Measurements from ENCODE around the gene LRRC51. TPM values are rescaled to one million over a fixed set of nuclear protein-coding genes. Genes with fewer than 3 reads are reported as not detected.

LRRC51 gene
- total RNA-seq, 1 donor from 2014 or later, result 14.8 TPM

DNA sequence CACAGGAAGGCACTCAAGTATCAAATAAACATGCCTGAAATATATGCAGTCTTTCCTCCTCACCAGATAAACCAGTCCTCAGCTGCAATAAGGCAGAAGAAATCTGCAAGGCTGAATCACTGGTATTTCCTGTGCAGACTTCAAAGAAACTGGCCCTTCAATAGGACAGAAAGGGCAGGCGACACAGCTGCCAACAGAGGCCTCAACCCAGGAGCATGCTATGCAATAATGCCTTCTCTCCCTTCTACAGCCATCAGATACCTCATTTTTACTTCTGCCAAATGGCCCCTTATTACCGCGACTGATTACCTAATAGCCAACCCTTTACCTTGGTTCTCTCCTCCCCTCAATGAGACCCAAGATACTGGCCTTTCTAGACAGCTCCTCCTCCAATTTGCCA, 8.3 kb upstream of the LRRC51 start:
- peaks cover 60% of the 10 kb centered on the region for H3K4me1 ChIP-seq
- ATAC-seq (peak; percentile 10 to 23), DNase-seq (no peak)
- H3K27me3 ChIP-seq (ENCODE audit: low read depth), result no peaks in the 10 kb centered on the region
- peaks cover 13% of the 10 kb centered on the region for H3K36me3 ChIP-seq
- intact Hi-C loops (cut with DNase I), result no loop called here
- H3K4me3 ChIP-seq, result no peak overlapping the region
- H3K9me3 ChIP-seq, result no peaks in the 10 kb centered on the region
- TF ChIP-seq, protein P1, sequence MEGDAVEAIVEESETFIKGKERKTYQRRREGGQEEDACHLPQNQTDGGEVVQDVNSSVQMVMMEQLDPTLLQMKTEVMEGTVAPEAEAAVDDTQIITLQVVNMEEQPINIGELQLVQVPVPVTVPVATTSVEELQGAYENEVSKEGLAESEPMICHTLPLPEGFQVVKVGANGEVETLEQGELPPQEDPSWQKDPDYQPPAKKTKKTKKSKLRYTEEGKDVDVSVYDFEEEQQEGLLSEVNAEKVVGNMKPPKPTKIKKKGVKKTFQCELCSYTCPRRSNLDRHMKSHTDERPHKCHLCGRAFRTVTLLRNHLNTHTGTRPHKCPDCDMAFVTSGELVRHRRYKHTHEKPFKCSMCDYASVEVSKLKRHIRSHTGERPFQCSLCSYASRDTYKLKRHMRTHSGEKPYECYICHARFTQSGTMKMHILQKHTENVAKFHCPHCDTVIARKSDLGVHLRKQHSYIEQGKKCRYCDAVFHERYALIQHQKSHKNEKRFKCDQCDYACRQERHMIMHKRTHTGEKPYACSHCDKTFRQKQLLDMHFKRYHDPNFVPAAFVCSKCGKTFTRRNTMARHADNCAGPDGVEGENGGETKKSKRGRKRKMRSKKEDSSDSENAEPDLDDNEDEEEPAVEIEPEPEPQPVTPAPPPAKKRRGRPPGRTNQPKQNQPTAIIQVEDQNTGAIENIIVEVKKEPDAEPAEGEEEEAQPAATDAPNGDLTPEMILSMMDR (IDR thresholded peaks at IDR 0.05), result no peak
- H3K27ac ChIP-seq, result peak overlapping the region; percentile 32

- no peaks in the 10 kb centered on the region for H3K9me3 ChIP-seq
- H3K4me3 ChIP-seq, result no peak overlapping the region
- DNase-seq (no peak), ATAC-seq (peak in 1 of 2 donors; percentile 34)
- H3K4me1 ChIP-seq, result peaks cover 46% of the 10 kb centered on the region
- TF ChIP-seq, protein P1 (IDR thresholded peaks at IDR 0.05), result no peak
- intact Hi-C loops (cut with DNase I), result loop anchor here (5.0 kb wide), 1 partner anchor 33 kb away; no protein-coding TSS in a partner anchor
- no peaks in the 10 kb centered on the region for H3K27me3 ChIP-seq (ENCODE audit: low read depth)
- peaks cover 6% of the 10 kb centered on the region for H3K36me3 ChIP-seq
- H3K27ac ChIP-seq, result peak overlapping the region; percentile 46
Observed at GRCh38 chr11:72075109-72075508, 5.5 kb upstream of the LRRC51 start.

DNA sequence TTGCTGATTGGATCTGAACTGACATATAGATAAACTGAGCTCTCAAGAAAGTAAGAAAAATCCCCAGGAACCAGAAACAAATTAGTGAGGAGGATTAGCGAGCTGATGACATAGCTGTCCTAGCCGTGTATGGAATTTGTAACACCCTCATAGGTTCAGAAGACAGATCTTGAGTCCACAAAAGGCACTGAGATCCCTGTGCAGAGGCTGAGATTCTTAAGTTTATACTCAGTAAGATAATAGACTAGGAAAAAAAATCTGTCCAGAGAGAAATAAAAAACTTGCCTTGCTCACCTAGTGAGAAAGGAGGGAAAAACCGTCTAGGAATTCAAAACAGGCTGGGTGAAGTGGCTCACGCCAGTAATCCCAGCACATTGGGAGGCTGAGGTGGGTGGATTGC, 4.9 kb upstream of the LRRC51 start:
- no peak for ATAC-seq
- peaks cover 6% of the 10 kb centered on the region for H3K36me3 ChIP-seq
- no peaks in the 10 kb centered on the region for H3K27me3 ChIP-seq (ENCODE audit: low read depth)
- intact Hi-C loops (cut with DNase I), result loop anchor here (5.0 kb wide), 1 partner anchor 33 kb away; no protein-coding TSS in a partner anchor
- DNase-seq, result no peak
- peaks cover 40% of the 10 kb centered on the region for H3K4me1 ChIP-seq
- TF ChIP-seq, protein P1 (IDR thresholded peaks at IDR 0.05), result no peak
- H3K27ac ChIP-seq, result no peak overlapping the region
- H3K4me3 ChIP-seq, result no peak overlapping the region
- H3K9me3 ChIP-seq, result no peaks in the 10 kb centered on the region

- intact Hi-C loops (cut with DNase I), result loop anchor here (5.0 kb wide), 1 partner anchor 36 kb away; no protein-coding TSS in a partner anchor
- TF ChIP-seq, protein P1 (IDR thresholded peaks at IDR 0.05), result no peak
- Histone ChIP-seq H3K9me3 (no peaks in the 10 kb centered on the region), H3K4me3 (no peak overlapping the region), H3K27ac (no peak overlapping the region), H3K36me3 (peaks cover 6% of the 10 kb centered on the region), H3K27me3 (ENCODE audit: low read depth) (no peaks in the 10 kb centered on the region), H3K4me1 (peaks cover 30% of the 10 kb centered on the region)
- ATAC-seq (no peak), DNase-seq (no peak)
Observed at GRCh38 chr11:72078477-72078876, 2.2 kb upstream of the LRRC51 start.

DNA sequence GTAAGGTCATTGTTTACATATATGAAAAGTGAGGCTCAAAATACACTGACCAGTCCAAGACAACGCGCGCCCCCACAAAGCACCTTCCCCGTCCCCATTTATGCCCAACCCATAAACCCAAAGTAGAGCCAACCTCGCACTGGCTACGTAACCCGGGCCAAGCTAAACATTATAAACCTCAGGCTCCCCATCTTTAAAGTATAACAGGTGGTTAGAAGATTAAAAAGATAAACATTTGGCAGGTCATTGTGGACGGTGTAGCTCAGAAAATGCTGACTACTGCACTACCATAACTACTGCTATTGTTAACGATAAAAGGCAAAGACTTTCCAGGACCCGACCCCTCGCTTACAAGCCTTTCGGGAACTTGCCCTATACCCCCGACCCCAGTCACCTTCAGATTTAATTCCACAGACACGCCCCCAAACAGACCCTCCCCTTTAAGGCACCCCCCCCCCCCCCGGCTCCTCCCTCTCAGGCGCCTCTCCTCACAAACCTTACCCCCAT, 778 bp upstream of the LRRC51 start:
- DNase-seq, result no peak
- Histone ChIP-seq H3K36me3 (peaks cover 6% of the 10 kb centered on the region), H3K4me1 (peaks cover 30% of the 10 kb centered on the region), H3K27me3 (ENCODE audit: low read depth) (no peaks in the 10 kb centered on the region), H3K4me3 (peak overlapping the region; percentile 70), H3K9me3 (no peaks in the 10 kb centered on the region), H3K27ac (peak overlapping the region; percentile 85)
- peak in 1 of 2 donors; percentile 62 for ATAC-seq
- TF ChIP-seq, protein P1 (IDR thresholded peaks at IDR 0.05), result no peak
- intact Hi-C loops (cut with DNase I), result loop anchor here (5.0 kb wide), 1 partner anchor 38 kb away; no protein-coding TSS in a partner anchor

All from lower lobe of right lung (tissue), 2 donors.